Medulla oblongata (tissue), 1 donor: ENCODE measurements around the gene CFC1B.
"Not testable (repeated sequence)": the region's sequence is repeated elsewhere in the genome, so short reads cannot be mapped to it uniquely, and the experiment has no call there.

Experiments used
- DNase-seq: peaks from one replicate; pipeline ENCODE4 v3.0.0-alpha.2; 2015; ENCODE audit errors: extremely low spot score

Gene CFC1B

GRCh38 chr2:130566165-130566564, 45.1 kb downstream of the CFC1B start:
- DNase-seq = not testable (repeated sequence)

DNA sequence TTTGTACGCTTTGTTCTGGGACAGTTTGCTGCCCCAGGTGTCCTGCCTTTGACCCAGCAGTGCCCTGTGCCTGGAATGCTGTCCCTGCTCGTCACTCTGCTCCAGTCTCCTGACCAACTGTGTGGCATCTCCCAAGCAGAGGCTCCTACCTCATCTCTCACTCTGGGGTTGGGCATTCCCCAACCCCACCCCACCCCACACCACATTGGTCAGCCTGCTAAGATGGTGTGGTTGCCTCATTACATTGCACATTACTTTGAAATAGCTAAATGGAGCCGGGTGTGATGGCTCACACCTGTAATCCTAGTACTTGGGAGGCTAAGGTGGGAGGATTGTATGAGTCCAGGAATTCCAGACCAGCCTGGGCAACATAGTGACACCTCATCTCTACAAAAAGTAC, 50.9 kb downstream of the CFC1B start:
- DNase-seq = not testable (repeated sequence)

GRCh38 chr2:130574230-130574629, 53.2 kb downstream of the CFC1B start:
- not testable (repeated sequence) for DNase-seq

GRCh38 chr2:130576209-130576784, 55.3 kb downstream of the CFC1B start:
- DNase-seq = not testable (repeated sequence)

DNA sequence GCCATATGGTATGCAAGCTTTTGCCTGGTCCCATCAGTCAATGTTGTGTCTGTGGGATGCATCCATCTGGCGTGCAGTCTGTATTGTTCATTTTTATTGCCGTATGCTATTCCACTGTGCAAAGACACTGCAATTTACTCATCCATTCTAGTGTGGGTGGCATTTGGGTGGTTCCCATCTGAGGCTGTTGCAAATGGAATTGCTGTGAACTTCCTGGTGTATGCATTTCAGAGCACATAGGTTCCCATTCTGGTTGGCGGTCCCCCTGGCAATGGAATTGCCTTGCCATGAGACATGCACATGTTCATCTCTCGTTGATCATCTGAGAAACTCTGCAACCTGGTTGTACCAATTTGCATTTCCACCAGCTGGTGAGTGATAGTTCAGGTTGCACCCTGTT, 56.5 kb downstream of the CFC1B start:
- DNase-seq = not testable (repeated sequence)
